ENCODE results near the gene USP6. TPM values are rescaled to one million over a fixed set of nuclear protein-coding genes. Genes with fewer than 3 reads are reported as not detected.

USP6 gene
- total RNA-seq, 2 experiments from 2014 or later, result 0.04 to 0.07 TPM

DNA sequence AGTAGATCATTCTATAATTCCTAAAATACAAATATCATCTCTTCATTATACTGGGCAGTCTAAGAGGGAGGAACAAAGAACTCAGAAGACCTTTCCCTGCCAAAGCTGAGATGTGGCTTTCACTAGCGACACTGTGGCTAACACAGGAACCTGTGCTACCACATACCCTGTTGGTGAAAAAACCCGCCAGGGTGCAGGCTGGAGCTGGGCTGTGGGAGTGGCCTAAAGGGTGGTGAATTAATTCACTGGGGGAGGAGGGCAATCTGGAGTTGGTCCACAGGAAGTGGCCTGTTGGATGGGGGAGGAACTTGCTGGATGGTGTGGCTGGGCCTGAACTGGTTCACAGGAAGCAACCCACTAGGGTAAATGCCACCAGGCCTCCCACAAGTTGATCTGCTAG is 68.5 kb downstream of the USP6 start:
- H3K36me3 Mint-ChIP-seq (ENCODE audit: low read depth), result peaks cover 87% of the 10 kb centered on the region
- no peak for DNase-seq
- TF ChIP-seq, protein P1, sequence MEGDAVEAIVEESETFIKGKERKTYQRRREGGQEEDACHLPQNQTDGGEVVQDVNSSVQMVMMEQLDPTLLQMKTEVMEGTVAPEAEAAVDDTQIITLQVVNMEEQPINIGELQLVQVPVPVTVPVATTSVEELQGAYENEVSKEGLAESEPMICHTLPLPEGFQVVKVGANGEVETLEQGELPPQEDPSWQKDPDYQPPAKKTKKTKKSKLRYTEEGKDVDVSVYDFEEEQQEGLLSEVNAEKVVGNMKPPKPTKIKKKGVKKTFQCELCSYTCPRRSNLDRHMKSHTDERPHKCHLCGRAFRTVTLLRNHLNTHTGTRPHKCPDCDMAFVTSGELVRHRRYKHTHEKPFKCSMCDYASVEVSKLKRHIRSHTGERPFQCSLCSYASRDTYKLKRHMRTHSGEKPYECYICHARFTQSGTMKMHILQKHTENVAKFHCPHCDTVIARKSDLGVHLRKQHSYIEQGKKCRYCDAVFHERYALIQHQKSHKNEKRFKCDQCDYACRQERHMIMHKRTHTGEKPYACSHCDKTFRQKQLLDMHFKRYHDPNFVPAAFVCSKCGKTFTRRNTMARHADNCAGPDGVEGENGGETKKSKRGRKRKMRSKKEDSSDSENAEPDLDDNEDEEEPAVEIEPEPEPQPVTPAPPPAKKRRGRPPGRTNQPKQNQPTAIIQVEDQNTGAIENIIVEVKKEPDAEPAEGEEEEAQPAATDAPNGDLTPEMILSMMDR (IDR thresholded peaks at IDR 0.05), result no peak
- intact Hi-C loops (cut with micrococcal nuclease), result no loop called here
- ChIA-PET POLR2A (no interaction called here), CTCF (no interaction called here)
- H3K27ac Mint-ChIP-seq, result no peak overlapping the region
- peaks cover 4% of the 10 kb centered on the region for H3K4me1 Mint-ChIP-seq (ENCODE audit: low read depth)
- peaks cover 79% of the 10 kb centered on the region for H3K9me3 Mint-ChIP-seq
- peak; percentile 20 for ATAC-seq
- no peaks in the 10 kb centered on the region for H3K27me3 Mint-ChIP-seq
- H3K4me3 Mint-ChIP-seq, result no peak overlapping the region

- peak; percentile 100 for ATAC-seq
- Mint-ChIP-seq H3K36me3 (ENCODE audit: low read depth) (peaks cover 41% of the 10 kb centered on the region), H3K4me3 (peak within 1 kb of the TSS; percentile 94), H3K4me1 (ENCODE audit: low read depth) (peaks cover 31% of the 10 kb centered on the region), H3K27me3 (no peaks in the 10 kb centered on the region), H3K9me3 (peaks cover 16% of the 10 kb centered on the region), H3K27ac (peak within 1 kb of the TSS; percentile 94)
- ChIA-PET POLR2A (interaction anchor here (0.6 to 2.1 kb wide), 9 partner anchors 10 to 213 kb away, joined by 3 to 14 read pairs (median 3); partner anchors contain the start of gene RABEP1), CTCF (interaction anchor here (0.6 to 3.5 kb wide), 9 partner anchors 10 to 283 kb away, joined by 3 to 27 read pairs (median 4); partner anchors contain the start of genes C1QBP and ZNF232)
- intact Hi-C loops (cut with micrococcal nuclease), result loop anchor here (10.0 kb wide), 1 partner anchor 93 kb away; the partner anchor contains the start of gene RABEP1
- peak; percentile 98 for DNase-seq
- TF ChIP-seq, protein P1 (IDR thresholded peaks at IDR 0.05), result peak; percentile 78
Measured at GRCh38 chr17:5191541-5192417, 75.9 kb downstream of the USP6 start, which contains the start of gene ZNF594. ZNF594 (minus strand) TSS chr17:5191868; CDS start chr17:5184256, 7,612 bp downstream.

- ATAC-seq, result no peak
- Mint-ChIP-seq H3K27me3 (no peaks in the 10 kb centered on the region), H3K4me3 (no peak overlapping the region), H3K9me3 (peaks cover 5% of the 10 kb centered on the region), H3K27ac (no peak overlapping the region), H3K36me3 (ENCODE audit: low read depth) (peaks cover 21% of the 10 kb centered on the region), H3K4me1 (ENCODE audit: low read depth) (peaks cover 41% of the 10 kb centered on the region)
- TF ChIP-seq, protein P1 (IDR thresholded peaks at IDR 0.05), result no peak
- intact Hi-C loops (cut with micrococcal nuclease), result loop anchor here (10.0 kb wide), 1 partner anchor 90 kb away; the partner anchor contains the start of gene RABEP1
- CTCF ChIA-PET, result no interaction called here
- POLR2A ChIA-PET, result interaction anchor here (0.6 kb wide), 1 partner anchor 31 kb away, joined by 4 read pairs; no protein-coding TSS in a partner anchor
- DNase-seq, result no peak
Measured at GRCh38 chr17:5194346-5194745, 78.5 kb downstream of the USP6 start.

- peak overlapping the region; percentile 46 for H3K27ac Mint-ChIP-seq
- H3K36me3 Mint-ChIP-seq (ENCODE audit: low read depth), result no peaks in the 10 kb centered on the region
- CTCF ChIA-PET, result interaction anchor here (0.6 to 2.8 kb wide), 7 partner anchors 29 to 112 kb away, joined by 3 to 7 read pairs (median 3); partner anchors contain the start of gene SCIMP
- ATAC-seq, result peak; percentile 55
- intact Hi-C loops (cut with micrococcal nuclease), result loop anchor here (5.0 to 10.0 kb wide), 2 partner anchors 39 to 86 kb away; partner anchors contain the start of gene RABEP1
- peaks cover 13% of the 10 kb centered on the region for H3K4me1 Mint-ChIP-seq (ENCODE audit: low read depth)
- no peak overlapping the region for H3K4me3 Mint-ChIP-seq
- TF ChIP-seq, protein P1 (IDR thresholded peaks at IDR 0.05), result no peak
- DNase-seq, result peak; percentile 8
- POLR2A ChIA-PET, result interaction anchor here (1.5 kb wide), 1 partner anchor 83 kb away, joined by 3 read pairs; no protein-coding TSS in a partner anchor
- no peaks in the 10 kb centered on the region for H3K9me3 Mint-ChIP-seq
- no peaks in the 10 kb centered on the region for H3K27me3 Mint-ChIP-seq
Measured at GRCh38 chr17:5198472-5198871, 82.6 kb downstream of the USP6 start.

Measured in activated CD8-positive, alpha-beta T cell treated with anti-CD3 and anti-CD28 coated beads for 36 hours (primary cell).